Caco-2 (cell line): ENCODE results near the gene ADARB1. TPM values are rescaled to one million over a fixed set of nuclear protein-coding genes. Genes with fewer than 3 reads are reported as not detected.

Experiments used
- BruUV-seq: library from RNA; stranded (reverse); fragments of 400-500 nt; replicated peaks from 2 replicates; lab custom pipeline; 2021; lab: Mats Ljungman, UMichigan
- CTCF ChIA-PET: fragments of 300-600 bp; sonication (Branson Sonifier 250); formaldehyde crosslinking; loops from one replicate; lab custom pipeline; 2022; ENCODE audit warnings: antibody characterized with exemption; lab: Charles Lee
- POLR2A ChIA-PET: fragments of 300-600 bp; sonication (Branson Sonifier 250); formaldehyde crosslinking; loops from one replicate; lab custom pipeline; 2022; ENCODE audit warnings: antibody characterized with exemption; lab: Charles Lee
- DNase-seq, 2 experiments: peaks; one replicate each; pipeline versions ENCODE4 v3.0.0 to v3.0.0-alpha.2; 2020 to 2022
- H3K27me3 ChIP-seq: replicated peaks from 2 replicates; pipeline ENCODE4 v1.6.0; 2011; ENCODE audit warnings: low read length; ENCODE audit not compliant: control insufficient read depth, insufficient read depth
- H3K36me3 ChIP-seq: 2 replicates; pipeline ENCODE4 v1.5.1; 2011; ENCODE audit warnings: low read length; ENCODE audit not compliant: control insufficient read depth, insufficient read depth
- H3K4me1 ChIP-seq: fragments of 250-450 bp; sonication (Bioruptor Pico); 2 replicates; pipeline ENCODE4 v1.5.1; 2020; ENCODE audit warnings: mild to moderate bottlenecking
- H3K4me3 ChIP-seq: 2 replicates; pipeline ENCODE4 v1.5.1; 2011; ENCODE audit warnings: low read depth, mild to moderate bottlenecking, control low read depth, low read length
- H3K9me3 ChIP-seq: fragments of 250-450 bp; sonication (Bioruptor Pico); 2 replicates; pipeline ENCODE4 v1.5.1; 2020; ENCODE audit warnings: mild to moderate bottlenecking, moderate library complexity
- H3K27ac Mint-ChIP-seq: one replicate; pipeline ENCODE4 v1.8.0; 2022; ENCODE audit warnings: mixed read lengths; ENCODE audit not compliant: unreplicated experiment
- H3K27me3 Mint-ChIP-seq: one replicate; pipeline ENCODE4 v1.8.0; 2022; ENCODE audit warnings: mixed read lengths; ENCODE audit not compliant: insufficient read depth, unreplicated experiment
- H3K36me3 Mint-ChIP-seq: one replicate; pipeline ENCODE4 v1.8.0; 2022; ENCODE audit warnings: mild to moderate bottlenecking, mixed read lengths; ENCODE audit not compliant: insufficient read depth, unreplicated experiment
- H3K4me1 Mint-ChIP-seq: one replicate; pipeline ENCODE4 v1.8.0; 2022; ENCODE audit warnings: low read depth, mixed read lengths; ENCODE audit not compliant: unreplicated experiment
- H3K4me3 Mint-ChIP-seq: one replicate; pipeline ENCODE4 v1.8.0; 2022; ENCODE audit warnings: mild to moderate bottlenecking, moderate library complexity, mixed read lengths; ENCODE audit not compliant: unreplicated experiment
- H3K9me3 Mint-ChIP-seq: one replicate; pipeline ENCODE4 v1.8.0; 2022; ENCODE audit warnings: mixed read lengths; ENCODE audit not compliant: unreplicated experiment
- intact Hi-C: fragments of 100-400 bp; cut with micrococcal nuclease; formaldehyde crosslinking; loops from one replicate; pipeline ENCODE4 v1.10.0; 2022; ENCODE audit not compliant: unreplicated experiment
- total RNA-seq: library from RNA; stranded (reverse); gene quantifications from 2 replicates; pipeline ENCODE4 v1.2.3, GENCODE V29; 2022
- TF ChIP-seq, protein P1 (sequence below), 2 experiments: fragments of 200-600 bp in 1 of 2; IDR thresholded peaks; 1 replicate in 1 of 2; 2 replicates in 1 of 2; pipeline versions ENCODE4 v1.5.1 to v1.8.0; 2011 to 2022; ENCODE audit warnings: antibody characterized with exemption in 1 of 2, control low read depth in 1 of 2, inconsistent platforms in 1 of 2, low read depth in 1 of 2, low read length in 1 of 2, mild to moderate bottlenecking in 1 of 2, moderate library complexity in 1 of 2; ENCODE audit not compliant: insufficient read depth in 1 of 2, severe bottlenecking in 1 of 2, unreplicated experiment in 1 of 2

ADARB1 gene
- total RNA-seq, 1 experiment from 2014 or later: 25.4 TPM

DNA sequence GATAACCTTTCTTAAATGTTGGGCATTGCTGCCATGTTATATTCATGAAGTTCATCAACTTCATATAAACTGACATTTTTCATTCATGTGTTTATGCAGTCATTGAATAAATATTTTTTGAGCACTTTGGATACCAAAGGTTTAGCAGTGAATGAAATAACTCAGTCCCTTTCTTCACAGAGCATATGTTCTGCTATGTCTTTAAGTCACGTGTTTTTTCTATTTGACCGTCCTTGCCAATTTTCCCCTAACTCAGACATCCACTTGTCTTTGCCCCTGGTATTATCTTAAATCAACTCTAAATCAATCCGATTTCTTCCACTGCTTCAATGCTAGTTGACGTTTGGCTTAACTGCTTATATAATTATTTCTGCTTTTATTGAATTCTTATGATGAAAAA lies 16.6 kb downstream of the ADARB1 start:
- Histone ChIP-seq H3K9me3 (no peaks in the 10 kb centered on the region), H3K4me3 (no peak overlapping the region), H3K27me3 (no peaks in the 10 kb centered on the region), H3K4me1 (no peaks in the 10 kb centered on the region), H3K36me3 (no peaks in the 10 kb centered on the region)
- H3K27me3 Mint-ChIP-seq: no peaks in the 10 kb centered on the region
- intact Hi-C loops: no loop called here
- CTCF ChIA-PET: no interaction called here
- POLR2A ChIA-PET: no interaction called here
- BruUV-seq: no TSS peak
- no peaks in the 10 kb centered on the region for H3K9me3 Mint-ChIP-seq
- H3K4me3 Mint-ChIP-seq: no peak overlapping the region
- TF ChIP-seq, protein P1, sequence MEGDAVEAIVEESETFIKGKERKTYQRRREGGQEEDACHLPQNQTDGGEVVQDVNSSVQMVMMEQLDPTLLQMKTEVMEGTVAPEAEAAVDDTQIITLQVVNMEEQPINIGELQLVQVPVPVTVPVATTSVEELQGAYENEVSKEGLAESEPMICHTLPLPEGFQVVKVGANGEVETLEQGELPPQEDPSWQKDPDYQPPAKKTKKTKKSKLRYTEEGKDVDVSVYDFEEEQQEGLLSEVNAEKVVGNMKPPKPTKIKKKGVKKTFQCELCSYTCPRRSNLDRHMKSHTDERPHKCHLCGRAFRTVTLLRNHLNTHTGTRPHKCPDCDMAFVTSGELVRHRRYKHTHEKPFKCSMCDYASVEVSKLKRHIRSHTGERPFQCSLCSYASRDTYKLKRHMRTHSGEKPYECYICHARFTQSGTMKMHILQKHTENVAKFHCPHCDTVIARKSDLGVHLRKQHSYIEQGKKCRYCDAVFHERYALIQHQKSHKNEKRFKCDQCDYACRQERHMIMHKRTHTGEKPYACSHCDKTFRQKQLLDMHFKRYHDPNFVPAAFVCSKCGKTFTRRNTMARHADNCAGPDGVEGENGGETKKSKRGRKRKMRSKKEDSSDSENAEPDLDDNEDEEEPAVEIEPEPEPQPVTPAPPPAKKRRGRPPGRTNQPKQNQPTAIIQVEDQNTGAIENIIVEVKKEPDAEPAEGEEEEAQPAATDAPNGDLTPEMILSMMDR (IDR thresholded peaks at IDR 0.05; ENCODE audit: insufficient read depth in 1 of 2, low read depth in 1 of 2, low read length in 1 of 2, severe bottlenecking in 1 of 2, unreplicated experiment in 1 of 2): no peak
- H3K27ac Mint-ChIP-seq: no peak overlapping the region
- no peaks in the 10 kb centered on the region for H3K4me1 Mint-ChIP-seq
- peaks cover 6% of the 10 kb centered on the region for H3K36me3 Mint-ChIP-seq
- no peak for DNase-seq

DNA sequence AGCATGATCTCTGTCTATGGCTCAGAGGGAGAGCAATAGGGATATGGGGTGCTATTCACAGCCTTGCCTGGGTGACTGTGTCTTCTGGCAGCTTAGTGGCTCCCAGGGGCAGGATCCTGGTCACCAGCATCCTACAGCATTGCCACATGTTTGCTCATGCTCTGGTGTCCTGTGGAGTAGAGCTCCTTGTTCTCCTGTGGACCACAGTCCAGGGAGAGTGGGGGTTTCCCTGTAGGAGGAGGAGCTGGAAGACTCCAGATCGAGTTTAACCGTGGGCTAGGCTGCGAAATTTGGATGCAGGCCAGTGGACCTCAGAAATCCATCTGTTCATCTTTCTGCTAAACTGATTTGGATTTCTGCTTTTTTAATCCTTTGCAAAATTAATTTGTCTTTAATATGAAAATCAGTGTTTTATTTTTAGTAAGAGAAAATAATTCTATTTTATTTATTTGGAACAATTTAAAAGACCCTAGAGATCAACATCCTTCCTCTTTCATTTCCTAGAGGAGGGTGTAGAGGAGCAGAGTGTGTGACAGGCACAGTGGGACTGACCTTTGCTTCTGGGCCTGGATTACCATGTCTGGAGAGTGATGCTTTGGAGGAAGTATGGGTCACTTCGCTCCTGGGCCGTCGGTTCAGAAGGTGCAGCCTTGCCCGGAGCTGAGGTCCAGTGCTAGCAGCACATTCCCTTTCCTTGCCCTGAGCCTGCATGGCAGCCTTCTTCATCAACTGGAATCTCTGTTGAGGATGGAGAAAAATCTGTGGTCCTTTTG lies 17.4 kb downstream of the ADARB1 start:
- H3K4me1 Mint-ChIP-seq: no peaks in the 10 kb centered on the region
- H3K36me3 Mint-ChIP-seq: peaks cover 6% of the 10 kb centered on the region
- H3K36me3 ChIP-seq: no peaks in the 10 kb centered on the region
- H3K4me3 Mint-ChIP-seq: no peak overlapping the region
- no peaks in the 10 kb centered on the region for H3K4me1 ChIP-seq
- TF ChIP-seq, protein P1 (IDR thresholded peaks at IDR 0.05; ENCODE audit: insufficient read depth in 1 of 2, low read depth in 1 of 2, low read length in 1 of 2, severe bottlenecking in 1 of 2, unreplicated experiment in 1 of 2): no peak
- intact Hi-C loops: no loop called here
- no peak overlapping the region for H3K4me3 ChIP-seq
- DNase-seq: no peak
- no TSS peak for BruUV-seq
- H3K9me3 ChIP-seq: no peaks in the 10 kb centered on the region
- no peaks in the 10 kb centered on the region for H3K27me3 ChIP-seq
- H3K9me3 Mint-ChIP-seq: no peaks in the 10 kb centered on the region
- CTCF ChIA-PET: no interaction called here
- POLR2A ChIA-PET: no interaction called here
- H3K27me3 Mint-ChIP-seq: no peaks in the 10 kb centered on the region
- H3K27ac Mint-ChIP-seq: no peak overlapping the region

DNA sequence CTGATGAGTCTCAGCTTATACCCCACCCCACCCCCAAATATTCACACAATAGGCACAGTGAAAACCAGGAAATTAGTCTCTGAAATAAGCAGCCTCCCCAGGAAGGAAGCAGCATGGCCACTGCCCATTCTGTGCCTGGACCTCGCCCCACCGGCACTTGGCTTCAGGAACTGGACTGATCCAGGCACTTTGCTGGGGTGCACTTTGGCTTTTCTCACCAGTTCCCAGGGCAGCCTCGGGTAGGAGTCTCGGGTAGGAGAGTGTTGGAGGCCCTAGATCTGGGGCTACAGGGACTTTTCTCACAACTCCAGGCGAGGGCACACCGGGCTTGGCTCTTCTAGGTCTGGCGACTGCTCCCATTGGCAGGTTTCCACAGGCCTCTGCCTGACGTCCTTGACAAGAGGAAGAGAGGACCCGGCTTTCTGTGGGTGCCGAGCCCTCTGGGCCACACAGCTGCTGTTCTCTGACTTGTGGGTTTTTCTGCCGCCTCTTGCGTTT lies 18.7 kb downstream of the ADARB1 start:
- no peaks in the 10 kb centered on the region for H3K9me3 Mint-ChIP-seq
- POLR2A ChIA-PET: no interaction called here
- no peaks in the 10 kb centered on the region for H3K27me3 Mint-ChIP-seq
- TF ChIP-seq, protein P1 (IDR thresholded peaks at IDR 0.05; ENCODE audit: insufficient read depth in 1 of 2, low read depth in 1 of 2, low read length in 1 of 2, severe bottlenecking in 1 of 2, unreplicated experiment in 1 of 2): no peak
- Histone ChIP-seq H3K27me3 (no peaks in the 10 kb centered on the region), H3K36me3 (no peaks in the 10 kb centered on the region), H3K4me3 (no peak overlapping the region), H3K9me3 (no peaks in the 10 kb centered on the region), H3K4me1 (no peaks in the 10 kb centered on the region)
- BruUV-seq: no TSS peak
- no peaks in the 10 kb centered on the region for H3K4me1 Mint-ChIP-seq
- CTCF ChIA-PET: no interaction called here
- H3K4me3 Mint-ChIP-seq: no peak overlapping the region
- H3K36me3 Mint-ChIP-seq: peaks cover 6% of the 10 kb centered on the region
- intact Hi-C loops: no loop called here
- H3K27ac Mint-ChIP-seq: no peak overlapping the region
- DNase-seq: no peak
